B cell (primary cell): ENCODE measurements around the gene PER1. TPM values are rescaled to one million over a fixed set of nuclear protein-coding genes. Genes with fewer than 3 reads are reported as not detected.
A peak's percentile ranks its signal among the peaks of the same experiment; 100 is the strongest.

Experiments
- ATAC-seq: fragments of 200-7000 bp; cut with Tn5 transposase; one replicate; pipeline ENCODE4 v1.10.0; 2021; ENCODE audit warnings: low read depth, mild to moderate bottlenecking, moderate number of reproducible peaks, moderate library complexity
- CTCF ChIA-PET: fragments of 350-600 bp; sonication (Branson Sonifier 250); formaldehyde crosslinking; loops from one replicate; lab custom pipeline; 2021; ENCODE audit warnings: antibody characterized with exemption, inconsistent platforms; lab: Charles Lee
- POLR2A ChIA-PET: fragments of 350-600 bp; sonication (Branson Sonifier 250); formaldehyde crosslinking; loops from one replicate; lab custom pipeline; 2021; ENCODE audit warnings: antibody characterized with exemption; lab: Charles Lee
- DNase-seq: peaks from one replicate; pipeline ENCODE4 v3.0.0; 2013
- H2AFZ ChIP-seq: 2 replicates; pipeline ENCODE4 v1.6.1; 2012; ENCODE audit warnings: mild to moderate bottlenecking, low read depth, low read length; ENCODE audit not compliant: insufficient read depth, poor library complexity, severe bottlenecking
- H3K27ac ChIP-seq, 2 donors: 1 replicate in 1 of 2; 2 replicates in 1 of 2; pipeline ENCODE4 v1.5.1; 2012 to 2013; ENCODE audit warnings: low read length in 2 of 2, mild to moderate bottlenecking in 2 of 2, moderate library complexity in 1 of 2
- H3K27me3 ChIP-seq, 4 experiments: fragments of 200-600 bp in 1 of 4; sonication (generic) in 1 of 4; replicated peaks in 1 of 4; 1 replicate in 2 of 4; 2 replicates in 2 of 4; pipeline versions ENCODE4 v1.6.1 to v1.7.0; 2013 to 2016; ENCODE audit warnings: low read length in 3 of 4, mild to moderate bottlenecking in 2 of 4, mixed read lengths in 1 of 4, moderate library complexity in 1 of 4; ENCODE audit not compliant: insufficient read depth in 4 of 4, control insufficient read depth in 3 of 4; ENCODE audit errors: control extremely low read depth in 1 of 4
- H3K36me3 ChIP-seq, 2 experiments: replicated peaks in 1 of 2; 1 replicate in 1 of 2; 2 replicates in 1 of 2; pipeline versions ENCODE4 v1.6.1 to v1.7.1; 2013; ENCODE audit warnings: low read length in 1 of 2; ENCODE audit not compliant: insufficient read depth in 2 of 2, control insufficient read depth in 1 of 2; ENCODE audit errors: control extremely low read depth in 1 of 2, extremely low read depth in 1 of 2
- H3K4me1 ChIP-seq, 2 donors: fragments of 200-600 bp in 1 of 2; sonication (generic) in 1 of 2; 1 replicate in 1 of 2; 2 replicates in 1 of 2; pipeline versions ENCODE4 v1.5.1 to v1.6.1; 2013 to 2017; ENCODE audit warnings: low read length in 2 of 2; ENCODE audit not compliant: control insufficient read depth in 2 of 2, insufficient read depth in 2 of 2
- H3K4me2 ChIP-seq: replicated peaks from 2 replicates; pipeline ENCODE3; 2012; ENCODE audit warnings: mild to moderate bottlenecking, low read depth, low read length; ENCODE audit not compliant: poor library complexity, severe bottlenecking
- H3K4me3 ChIP-seq, 5 experiments: fragments of 200-600 bp in 1 of 5; sonication (generic) in 1 of 5; 1 replicate in 3 of 5; 2 replicates in 2 of 5; pipeline versions ENCODE4 v1.5.1 to v1.7.0; 2011 to 2016; ENCODE audit warnings: low read length in 4 of 5, mild to moderate bottlenecking in 4 of 5, low read depth in 2 of 5, control low read depth in 1 of 5, moderate library complexity in 1 of 5; ENCODE audit not compliant: insufficient read depth in 1 of 5; ENCODE audit errors: control extremely low read depth in 1 of 5, extremely low read depth in 1 of 5
- H3K79me2 ChIP-seq: fragments of 200-600 bp; sonication (generic); one replicate; pipeline ENCODE4 v1.6.0; 2016; ENCODE audit warnings: low read length; ENCODE audit not compliant: control insufficient read depth, insufficient read depth
- H3K9ac ChIP-seq: fragments of 200-600 bp; sonication (generic); 2 replicates; pipeline ENCODE4 v1.6.1; 2017; ENCODE audit warnings: mild to moderate bottlenecking, low read length, moderate library complexity
- H3K9me3 ChIP-seq, 3 donors: one replicate each; pipeline versions ENCODE4 v1.6.1 to v1.7.1; 2013; ENCODE audit warnings: low read length in 2 of 3; ENCODE audit not compliant: control insufficient read depth in 2 of 3, insufficient read depth in 1 of 3; ENCODE audit errors: control extremely low read depth in 1 of 3
- H4K20me1 ChIP-seq: 2 replicates; pipeline ENCODE4 v1.6.0; 2012; ENCODE audit warnings: mild to moderate bottlenecking, low read length; ENCODE audit not compliant: insufficient read depth, control insufficient read depth, poor library complexity, severe bottlenecking
- H3K27ac Mint-ChIP-seq: one replicate; pipeline ENCODE4 v1.8.0; 2021; ENCODE audit warnings: mixed read lengths
- H3K27me3 Mint-ChIP-seq: one replicate; pipeline ENCODE4 v1.8.0; 2021; ENCODE audit warnings: mixed read lengths
- H3K4me1 Mint-ChIP-seq: one replicate; pipeline ENCODE4 v1.8.0; 2021; ENCODE audit warnings: mixed read lengths
- H3K4me3 Mint-ChIP-seq: one replicate; pipeline ENCODE4 v1.8.0; 2021; ENCODE audit warnings: mixed read lengths
- H3K9me3 Mint-ChIP-seq: one replicate; pipeline ENCODE4 v1.8.0; 2022; ENCODE audit warnings: mixed read lengths; ENCODE audit not compliant: insufficient read depth
- EZH2 ChIP-seq: IDR thresholded peaks from 2 replicates; pipeline ENCODE4 v1.6.1; 2012; ENCODE audit warnings: borderline replicate concordance, low read depth, mild to moderate bottlenecking, moderate library complexity, low read length; ENCODE audit not compliant: insufficient read depth, poor library complexity, severe bottlenecking
- WGBS: methylation state at CpG from one replicate; pipeline ENCODE4 v1.1.5; 2013; ENCODE audit warnings: missing lambda C conversion rate; ENCODE audit not compliant: insufficient coverage; 5-methylcytosine and 5-hydroxymethylcytosine counted together
- intact Hi-C: fragments of 100-400 bp; cut with micrococcal nuclease; formaldehyde crosslinking; loops from one replicate; pipeline ENCODE4 v1.10.0; 2022
- polyA plus RNA-seq: library from polyadenylated mRNA; depleted of rRNA; stranded (reverse); fragments of >200 nt; gene quantifications from 2 replicates; pipeline ENCODE4 v1.2.3, GENCODE V29; 2012
- total RNA-seq, 2 donors: library from RNA; stranded (reverse); fragments of 120-200 nt in 1 of 2; gene quantifications; 1 replicate in 1 of 2; 2 replicates in 1 of 2; pipeline versions ENCODE4 v1.2.3 to v1.2.4, GENCODE V29; 2013 to 2022
- TF ChIP-seq, protein P1 (sequence below): fragments of 200-600 bp; IDR thresholded peaks from one replicate; pipeline ENCODE4 v1.8.0; 2022; ENCODE audit warnings: antibody characterized with exemption, mild to moderate bottlenecking

Gene PER1
- total and polyA plus RNA-seq, 2 donors (not counting 1 experiment from before 2014, with no cell fraction given): 120 to 176 TPM

DNA sequence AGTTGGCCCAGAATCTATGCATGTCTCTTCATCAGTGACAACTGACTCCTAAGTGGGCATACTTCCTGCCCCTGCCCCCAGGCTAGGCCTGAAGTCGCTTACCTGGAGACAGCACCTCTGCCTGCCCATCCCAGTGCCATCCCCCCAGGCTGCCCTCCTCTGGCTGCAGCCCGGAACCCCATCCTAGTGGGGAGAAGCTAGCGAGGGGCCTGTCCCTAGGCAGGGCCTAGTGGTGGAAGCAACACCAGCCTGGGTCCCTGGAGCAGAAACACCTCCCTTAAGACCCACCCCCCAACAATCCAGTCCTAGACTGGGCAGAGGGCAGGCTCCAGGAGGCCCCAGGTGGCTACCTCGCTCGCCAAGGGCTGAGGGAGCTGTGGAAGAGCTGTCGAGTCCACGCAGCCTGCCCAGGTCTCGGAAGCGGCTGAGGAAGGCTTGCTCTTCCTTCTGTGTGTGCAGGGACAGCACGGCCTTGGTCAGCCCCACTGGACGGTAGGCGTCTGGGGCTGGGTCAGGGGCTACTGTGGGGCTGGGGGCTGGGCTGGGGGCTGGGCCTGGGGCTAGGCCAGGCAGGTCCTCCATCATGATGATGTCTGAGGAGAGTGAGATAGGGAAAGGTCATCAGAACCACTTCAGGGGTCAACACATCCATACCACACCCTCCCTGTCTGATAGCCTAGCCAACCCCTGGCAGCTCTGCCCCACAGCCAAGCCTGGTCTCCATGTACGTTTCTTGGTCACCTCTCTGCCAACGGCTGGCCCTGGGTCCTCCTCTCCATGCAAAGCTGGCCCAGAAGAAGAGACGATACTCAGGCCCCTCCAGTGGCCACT is 7.6 kb downstream of the PER1 start:
- Histone ChIP-seq H2AFZ (no peak overlapping the region), H3K4me3 (no peak overlapping the region), H3K27me3 (no peaks in the 10 kb centered on the region), H3K27ac (no peak overlapping the region), H3K9ac (no peak overlapping the region), H4K20me1 (peaks cover 15% of the 10 kb centered on the region), H3K4me2 (no peak overlapping the region), H3K9me3 (no peaks in the 10 kb centered on the region), H3K4me1 (peaks cover 1 to 2% of the 10 kb centered on the region in 2 donors), H3K36me3 (peaks cover 0 to 79% of the 10 kb centered on the region in 2 experiments), H3K79me2 (peaks cover 18% of the 10 kb centered on the region)
- Mint-ChIP-seq H3K4me1 (peaks cover 8% of the 10 kb centered on the region), H3K27me3 (no peaks in the 10 kb centered on the region), H3K9me3 (no peaks in the 10 kb centered on the region), H3K4me3 (no peak overlapping the region), H3K27ac (no peak overlapping the region)
- TF ChIP-seq, protein P1, sequence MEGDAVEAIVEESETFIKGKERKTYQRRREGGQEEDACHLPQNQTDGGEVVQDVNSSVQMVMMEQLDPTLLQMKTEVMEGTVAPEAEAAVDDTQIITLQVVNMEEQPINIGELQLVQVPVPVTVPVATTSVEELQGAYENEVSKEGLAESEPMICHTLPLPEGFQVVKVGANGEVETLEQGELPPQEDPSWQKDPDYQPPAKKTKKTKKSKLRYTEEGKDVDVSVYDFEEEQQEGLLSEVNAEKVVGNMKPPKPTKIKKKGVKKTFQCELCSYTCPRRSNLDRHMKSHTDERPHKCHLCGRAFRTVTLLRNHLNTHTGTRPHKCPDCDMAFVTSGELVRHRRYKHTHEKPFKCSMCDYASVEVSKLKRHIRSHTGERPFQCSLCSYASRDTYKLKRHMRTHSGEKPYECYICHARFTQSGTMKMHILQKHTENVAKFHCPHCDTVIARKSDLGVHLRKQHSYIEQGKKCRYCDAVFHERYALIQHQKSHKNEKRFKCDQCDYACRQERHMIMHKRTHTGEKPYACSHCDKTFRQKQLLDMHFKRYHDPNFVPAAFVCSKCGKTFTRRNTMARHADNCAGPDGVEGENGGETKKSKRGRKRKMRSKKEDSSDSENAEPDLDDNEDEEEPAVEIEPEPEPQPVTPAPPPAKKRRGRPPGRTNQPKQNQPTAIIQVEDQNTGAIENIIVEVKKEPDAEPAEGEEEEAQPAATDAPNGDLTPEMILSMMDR: no peak
- no peak for TF ChIP-seq EZH2
- no peak for ATAC-seq
- WGBS: 97% methylated on average over 14 of the region's 15 CpGs
- intact Hi-C loops: no loop called here
- CTCF ChIA-PET: no interaction called here
- peak; percentile 37 for DNase-seq
- POLR2A ChIA-PET: no interaction called here
